Keratinocyte (primary cell): ENCODE results near the gene COL20A1. TPM values are rescaled to one million over a fixed set of nuclear protein-coding genes. Genes with fewer than 3 reads are reported as not detected.

Source experiments
- DNase-seq: peaks from one replicate; pipeline ENCODE4 v3.0.0-alpha.2; 2011; ENCODE audit warnings: low read depth, missing footprints, low spot score
- FAIRE-seq: peaks from 2 replicates; lab custom pipeline; 2011; peaks lifted over from hg19 to GRCh38; lab: Jason Lieb, UNC
- H2AFZ ChIP-seq: 2 replicates; pipeline ENCODE4 v1.6.0; 2012; ENCODE audit warnings: low read length, control low read depth, inconsistent platforms; ENCODE audit not compliant: control insufficient read depth
- H3K27ac ChIP-seq: 2 replicates; pipeline ENCODE4 v1.5.1; 2011; ENCODE audit warnings: low read length; ENCODE audit not compliant: control insufficient read depth, insufficient read depth
- H3K27me3 ChIP-seq: 3 replicates; pipeline ENCODE4 v1.6.0; 2011; ENCODE audit warnings: low read length; ENCODE audit not compliant: control insufficient read depth, insufficient read depth; ENCODE audit errors: extremely low read depth
- H3K36me3 ChIP-seq, 2 experiments: 2 replicates in 1 of 2; 3 replicates in 1 of 2; pipeline ENCODE4 v1.5.1; 2011; ENCODE audit warnings: low read length in 2 of 2, mild to moderate bottlenecking in 1 of 2; ENCODE audit not compliant: control insufficient read depth in 2 of 2, insufficient read depth in 2 of 2; ENCODE audit errors: extremely low read depth in 1 of 2
- H3K4me1 ChIP-seq: 3 replicates; pipeline ENCODE4 v1.5.1; 2011; ENCODE audit warnings: low read length; ENCODE audit not compliant: control insufficient read depth, insufficient read depth; ENCODE audit errors: extremely low read depth
- H3K4me2 ChIP-seq: 3 replicates; pipeline ENCODE4 v1.6.0; 2011; ENCODE audit warnings: low read depth, low read length; ENCODE audit not compliant: control insufficient read depth, insufficient read depth; ENCODE audit errors: extremely low read depth
- H3K4me3 ChIP-seq, 3 experiments: fragments of 200-600 bp in 1 of 3; sonication (generic) in 1 of 3; 2 replicates in 2 of 3; 3 replicates in 1 of 3; pipeline ENCODE4 v1.5.1; 2011 to 2016; ENCODE audit warnings: low read length in 3 of 3, mild to moderate bottlenecking in 3 of 3, control low read depth in 2 of 3, inconsistent platforms in 1 of 3, low read depth in 1 of 3, mixed read lengths in 1 of 3, mixed run types in 1 of 3, moderate library complexity in 1 of 3; ENCODE audit not compliant: control insufficient read depth in 2 of 3, insufficient read depth in 2 of 3; ENCODE audit errors: extremely low read depth in 1 of 3
- H3K79me2 ChIP-seq: 2 replicates; pipeline ENCODE4 v1.6.0; 2012; ENCODE audit warnings: low read length; ENCODE audit not compliant: control insufficient read depth, insufficient read depth
- H3K9ac ChIP-seq: 3 replicates; pipeline ENCODE4 v1.6.0; 2011; ENCODE audit warnings: low read length; ENCODE audit not compliant: control insufficient read depth, insufficient read depth; ENCODE audit errors: extremely low read depth
- H3K9me1 ChIP-seq: 3 replicates; pipeline ENCODE4 v1.6.0; 2011; ENCODE audit warnings: low read length; ENCODE audit not compliant: control insufficient read depth, insufficient read depth; ENCODE audit errors: extremely low read depth
- H3K9me3 ChIP-seq: 2 replicates; pipeline ENCODE4 v1.5.1; 2012; ENCODE audit warnings: low read depth, low read length; ENCODE audit not compliant: control insufficient read depth
- H4K20me1 ChIP-seq: 3 replicates; pipeline ENCODE4 v1.6.0; 2011; ENCODE audit warnings: low read length; ENCODE audit not compliant: control insufficient read depth, insufficient read depth; ENCODE audit errors: extremely low read depth
- CTCF ChIP-seq, 3 experiments: IDR thresholded peaks in 1 of 3; conservative IDR thresholded peaks in 1 of 3; optimal IDR thresholded peaks in 1 of 3; 2 replicates in 2 of 3; 3 replicates in 1 of 3; pipeline versions ENCODE3 to v1.5.1; 2011; ENCODE audit warnings: low read length in 3 of 3, mild to moderate bottlenecking in 3 of 3, moderate library complexity in 2 of 3, control low read depth in 1 of 3, inconsistent platforms in 1 of 3; ENCODE audit not compliant: insufficient read depth in 2 of 3; ENCODE audit errors: extremely low read depth in 1 of 3
- EZH2 ChIP-seq: IDR thresholded peaks from one replicate; pipeline ENCODE4 v1.6.1; 2012; ENCODE audit warnings: inconsistent platforms, mild to moderate bottlenecking, low read length, moderate library complexity
- dilution Hi-C: fragments of 300-500 bp; cut with MboI; formaldehyde crosslinking; loops from one replicate; pipeline ENCODE4 v1.7.0; 2020; ENCODE audit warnings: low sequenced_read_pairs; ENCODE audit not compliant: extremely low pct_ligation_motif_present
- polyA plus RNA-seq, 5 experiments: library from polyadenylated mRNA; depleted of rRNA in 3 of 5; stranded (reverse) in 3 of 5; stranded (forward) in 1 of 5; unstranded in 1 of 5; fragments of >200 nt; gene quantifications; 1 replicate in 1 of 5; 2 replicates in 3 of 5; 3 replicates in 1 of 5; pipeline versions ENCODE4 v1.2.1 to v1.2.3, GENCODE V29; 2011 to 2012; ENCODE audit warnings: missing spikeins in 2 of 5, low read depth in 1 of 5, low replicate concordance in 1 of 5

COL20A1 gene
- polyA plus RNA-seq, 1 donor (not counting 4 experiments of a cell fraction or from before 2014, with no cell fraction given), result not detected

- no peak for FAIRE-seq
- Histone ChIP-seq H3K36me3 (no peaks in the 10 kb centered on the region), H3K79me2 (no peaks in the 10 kb centered on the region), H3K27me3 (peaks cover 13% of the 10 kb centered on the region), H3K27ac (no peak overlapping the region), H3K4me1 (no peaks in the 10 kb centered on the region), H3K9me1 (no peaks in the 10 kb centered on the region), H3K9me3 (no peaks in the 10 kb centered on the region), H2AFZ (no peak overlapping the region), H3K9ac (no peak overlapping the region), H3K4me3 (no peak overlapping the region), H4K20me1 (no peaks in the 10 kb centered on the region), H3K4me2 (no peak overlapping the region)
- dilution Hi-C loops, result no loop called here
- TF ChIP-seq CTCF (optimal IDR thresholded peaks at IDR 0.05 in 1 of 3, IDR thresholded peaks at IDR 0.05 in 1 of 3, conservative IDR thresholded peaks at IDR 0.05 in 1 of 3; ENCODE audit: extremely low read depth in 1 of 3, insufficient read depth in 2 of 3, low read length in 3 of 3) (no peak), EZH2 (no peak)
- DNase-seq, result no peak
Measured at GRCh38 chr20:63306673-63307537, 13.9 kb downstream of the COL20A1 start.

- Histone ChIP-seq H3K9me3 (no peaks in the 10 kb centered on the region), H2AFZ (no peak overlapping the region), H3K27ac (no peak overlapping the region), H3K9me1 (no peaks in the 10 kb centered on the region), H3K4me2 (no peak overlapping the region), H4K20me1 (no peaks in the 10 kb centered on the region), H3K36me3 (no peaks in the 10 kb centered on the region), H3K79me2 (no peaks in the 10 kb centered on the region), H3K4me1 (no peaks in the 10 kb centered on the region), H3K4me3 (no peak overlapping the region), H3K27me3 (peaks cover 9% of the 10 kb centered on the region), H3K9ac (no peak overlapping the region)
- TF ChIP-seq EZH2 (no peak), CTCF (optimal IDR thresholded peaks at IDR 0.05 in 1 of 3, IDR thresholded peaks at IDR 0.05 in 1 of 3, conservative IDR thresholded peaks at IDR 0.05 in 1 of 3; ENCODE audit: extremely low read depth in 1 of 3, insufficient read depth in 2 of 3, low read length in 3 of 3) (no peak)
- FAIRE-seq (no peak), DNase-seq (no peak)
- dilution Hi-C loops, result no loop called here
Measured at GRCh38 chr20:63307538-63308217, 14.7 kb downstream of the COL20A1 start.
